GM12878 (cell line): ENCODE results near the gene PIK3R3. TPM values are rescaled to one million over a fixed set of nuclear protein-coding genes. Genes with fewer than 3 reads are reported as not detected.

Source experiments
- ATAC-seq: fragments of 200-7000 bp; cut with Tn5 transposase; 3 replicates; pipeline ENCODE4 v1.9.1; 2020; ENCODE audit warnings: mild to moderate bottlenecking, moderate library complexity
- BruUV-seq: library from RNA; stranded (reverse); fragments of 400-500 nt; replicated peaks from 2 replicates; lab custom pipeline; 2021; lab: Mats Ljungman, UMichigan
- CTCF ChIA-PET: fragments of 300-600 bp; sonication (Branson Sonifier 250); formaldehyde crosslinking; extraction: SDS; loops from one replicate; lab custom pipeline; 2021; ENCODE audit warnings: inconsistent platforms; lab: Yijun Ruan, JAX
- POLR2A ChIA-PET: fragments of 350-600 bp; formaldehyde crosslinking; extraction: SDS; loops from one replicate; lab custom pipeline; 2021; ENCODE audit warnings: inconsistent platforms; lab: Charles Lee
- RAD21 ChIA-PET: fragments of 300-600 bp; sonication (Branson Sonifier 250); formaldehyde crosslinking; loops from one replicate; lab custom pipeline; 2023; ENCODE audit warnings: antibody characterized with exemption; ENCODE audit not compliant: unreplicated experiment; lab: Charles Lee
- SMC1A ChIA-PET: fragments of 300-600 bp; sonication (Branson Sonifier 250); formaldehyde crosslinking; loops from one replicate; lab custom pipeline; 2023; ENCODE audit not compliant: unreplicated experiment, uncharacterized antibody; lab: Charles Lee
- DNase-seq: peaks from one replicate; pipeline ENCODE4 v3.0.0-alpha.2; 2011; ENCODE audit warnings: low read depth, low spot score
- FAIRE-seq: peaks from 3 replicates; lab custom pipeline; 2011; peaks lifted over from hg19 to GRCh38; lab: Jason Lieb, UNC
- H2AFZ ChIP-seq: 2 replicates; pipeline ENCODE4 v1.6.0; 2011; ENCODE audit warnings: low read depth, low read length, control low read depth; ENCODE audit not compliant: control insufficient read depth
- H3K27ac ChIP-seq: 2 replicates; pipeline ENCODE4 v1.5.1; 2011; ENCODE audit warnings: control low read depth; ENCODE audit not compliant: control insufficient read depth, insufficient read depth
- H3K27me3 ChIP-seq, 2 experiments: replicated peaks in 1 of 2; 2 replicates each; pipeline versions ENCODE4 v1.6.0 to v1.6.1; 2011; ENCODE audit warnings: low read length in 1 of 2; ENCODE audit not compliant: control insufficient read depth in 2 of 2, insufficient read depth in 2 of 2
- H3K36me3 ChIP-seq, 2 experiments: 2 replicates each; pipeline ENCODE4 v1.5.1; 2011; ENCODE audit warnings: low read length in 1 of 2; ENCODE audit not compliant: control insufficient read depth in 2 of 2, insufficient read depth in 2 of 2
- H3K4me1 ChIP-seq: 2 replicates; pipeline ENCODE4 v1.6.1; 2011; ENCODE audit warnings: mild to moderate bottlenecking, low read length, moderate library complexity, mixed read lengths; ENCODE audit not compliant: control insufficient read depth, insufficient read depth
- H3K4me2 ChIP-seq: 2 replicates; pipeline ENCODE4 v1.6.0; 2011; ENCODE audit warnings: control low read depth; ENCODE audit not compliant: control insufficient read depth, insufficient read depth
- H3K4me3 ChIP-seq: fragments of 200-600 bp; sonication (generic); 2 replicates; pipeline ENCODE4 v1.5.1; 2016
- H3K79me2 ChIP-seq: 2 replicates; pipeline ENCODE4 v1.6.0; 2011; ENCODE audit warnings: low read length; ENCODE audit not compliant: control insufficient read depth, insufficient read depth
- H3K9ac ChIP-seq: 2 replicates; pipeline ENCODE4 v1.8.0; 2011; ENCODE audit warnings: low read length, control low read depth, mixed read lengths; ENCODE audit not compliant: control insufficient read depth, insufficient read depth
- H3K9me3 ChIP-seq: replicated peaks from 3 replicates; pipeline ENCODE4 v1.5.1; 2011; ENCODE audit warnings: mild to moderate bottlenecking, low read length; ENCODE audit not compliant: control insufficient read depth, insufficient read depth
- H4K20me1 ChIP-seq: 2 replicates; pipeline ENCODE4 v1.6.0; 2011; ENCODE audit not compliant: control insufficient read depth, insufficient read depth
- BACH1 ChIP-seq: fragments of 450-650 bp; IDR thresholded peaks from 2 replicates; pipeline ENCODE4 v1.6.1; 2017; ENCODE audit warnings: mild to moderate bottlenecking, borderline replicate concordance
- BMI1 ChIP-seq: fragments of 450-650 bp; IDR thresholded peaks from 2 replicates; pipeline ENCODE4 v1.6.1; 2016; ENCODE audit warnings: mild to moderate bottlenecking, moderate library complexity, borderline replicate concordance
- DPF2 ChIP-seq: fragments of 450-650 bp; IDR thresholded peaks from 2 replicates; pipeline ENCODE4 v1.6.1; 2017; ENCODE audit warnings: mild to moderate bottlenecking
- E4F1 ChIP-seq: fragments of 450-650 bp; IDR thresholded peaks from 2 replicates; pipeline ENCODE4 v1.6.1; 2018; ENCODE audit warnings: borderline replicate concordance, mild to moderate bottlenecking; ENCODE audit not compliant: partially characterized antibody
- EED ChIP-seq: sonication (generic); IDR thresholded peaks from 2 replicates; pipeline ENCODE4 v1.6.1; 2016; ENCODE audit warnings: antibody characterized with exemption, low read depth
- ETV6 ChIP-seq, 2 experiments: fragments of 450-650 bp in 1 of 2; IDR thresholded peaks in 1 of 2; conservative IDR thresholded peaks in 1 of 2; 2 replicates each; pipeline ENCODE4 v1.6.1; 2014; ENCODE audit warnings: antibody characterized with exemption in 1 of 2, borderline replicate concordance in 1 of 2, low read depth in 1 of 2, mild to moderate bottlenecking in 1 of 2, moderate library complexity in 1 of 2
- EZH2 ChIP-seq: IDR thresholded peaks from 2 replicates; pipeline ENCODE4 v1.6.1; 2012; ENCODE audit warnings: low read depth, mild to moderate bottlenecking, control low read depth, inconsistent platforms, low read length, borderline replicate concordance; ENCODE audit not compliant: control insufficient read depth
- HSF1 ChIP-seq: fragments of 150-350 bp; IDR thresholded peaks from 2 replicates; pipeline ENCODE4 v1.6.1; 2014; ENCODE audit warnings: mild to moderate bottlenecking, low read depth, low read length
- JUND ChIP-seq: IDR thresholded peaks from 2 replicates; pipeline ENCODE4 v1.6.1; 2012; ENCODE audit warnings: low read depth, mild to moderate bottlenecking, low read length, improper control_type of control experiment, moderate library complexity
- NFYA ChIP-seq: IDR thresholded peaks from 2 replicates; pipeline ENCODE4 v1.6.1; 2011; ENCODE audit warnings: low read depth, mild to moderate bottlenecking, low read length, improper control_type of control experiment, borderline replicate concordance
- NR2C1 ChIP-seq: fragments of 450-650 bp; IDR thresholded peaks from 2 replicates; pipeline ENCODE4 v1.6.1; 2017; ENCODE audit warnings: antibody characterized with exemption, mild to moderate bottlenecking, moderate library complexity
- NR2F1 ChIP-seq: fragments of 450-650 bp; conservative IDR thresholded peaks from 2 replicates; pipeline ENCODE4 v1.6.1; 2017; ENCODE audit warnings: mild to moderate bottlenecking
- RBBP5 ChIP-seq: fragments of 200-600 bp; sonication (generic); conservative IDR thresholded peaks from 2 replicates; pipeline ENCODE4 v1.6.1; 2016
- SIN3A ChIP-seq: IDR thresholded peaks from 2 replicates; pipeline ENCODE4 v1.6.1; 2012; ENCODE audit warnings: low read depth, low read length, improper control_type of control experiment
- SIX5 ChIP-seq: IDR thresholded peaks from 2 replicates; pipeline ENCODE4 v1.6.1; 2011; ENCODE audit warnings: mild to moderate bottlenecking, low read depth, low read length, moderate library complexity; ENCODE audit not compliant: severe bottlenecking
- SP1 ChIP-seq: IDR thresholded peaks from one replicate; pipeline ENCODE4 v1.6.1; 2011; ENCODE audit warnings: low read depth, low read length
- SUZ12 ChIP-seq: fragments of 200-600 bp; sonication (generic); IDR thresholded peaks from one replicate; pipeline ENCODE4 v1.6.1; 2018; ENCODE audit warnings: antibody characterized with exemption, mild to moderate bottlenecking; ENCODE audit not compliant: unreplicated experiment
- ZNF24 ChIP-seq: fragments of 450-650 bp; IDR thresholded peaks from 2 replicates; pipeline ENCODE4 v1.6.1; 2017; ENCODE audit warnings: antibody characterized with exemption, mild to moderate bottlenecking
- ZZZ3 ChIP-seq: IDR thresholded peaks from 2 replicates; pipeline ENCODE4 v1.6.1; 2011; ENCODE audit warnings: low read depth; ENCODE audit not compliant: control insufficient read depth, insufficient read length
- WGBS: methylation state at CpG from one replicate; pipeline ENCODE4 v1.1.6; 2016; ENCODE audit warnings: low lambda C conversion rate; ENCODE audit not compliant: insufficient replicate concordance, insufficient coverage; ENCODE audit errors: missing lambda C conversion rate; 5-methylcytosine and 5-hydroxymethylcytosine counted together
- in situ Hi-C: fragments of 300-500 bp; cut with MboI; formaldehyde crosslinking; loops from 9 replicates; pipeline ENCODE4 v1.14.3; 2018; ENCODE audit warnings: mixed read lengths
- intact Hi-C: fragments of 100-400 bp; cut with micrococcal nuclease; formaldehyde crosslinking; loops from one replicate; pipeline ENCODE4 v1.14.2; 2022; ENCODE audit not compliant: unreplicated experiment
- polyA plus RNA-seq, 11 experiments: library from polyadenylated mRNA; depleted of rRNA in 4 of 11; unstranded in 6 of 11; stranded (reverse) in 5 of 11; fragments of >200 nt; fragmentation: Nextera tagmentation in 4 of 11; fragmentation: Illumina TruSeq in 1 of 11; extraction: Ambion mirVana in 4 of 11; extraction: Trizol in 1 of 11; gene quantifications; 1 replicate in 1 of 11; 2 replicates in 10 of 11; pipeline versions ENCODE4 v1.2.1 to v1.2.3, GENCODE V29; 2011 to 2016; ENCODE audit warnings: inconsistent platforms in 2 of 11, missing spikeins in 2 of 11, low read depth in 1 of 11
- total RNA-seq, 4 experiments: library from RNA; depleted of rRNA in 3 of 4; stranded (reverse); fragments of >200 nt in 3 of 4; fragmentation: Illumina TruSeq in 1 of 4; extraction: Trizol in 1 of 4; gene quantifications; 2 replicates each; pipeline versions ENCODE4 v1.2.1 to v1.2.3, GENCODE V29; 2013 to 2021

Gene PIK3R3
- total and polyA plus RNA-seq, 10 of the 15 experiments (the other 5 are each of a cell fraction or from before 2014, with no cell fraction given) = 4.8 to 27.0 (median 19.8) TPM

GRCh38 chr1:46148318-46148717 lies 15.9 kb upstream of the PIK3R3 start (continued):
- no peak for TF ChIP-seq EED

- ChIA-PET SMC1A (interaction anchor here (0.5 to 1.7 kb wide), 9 partner anchors 10 to 420 kb away, joined by 3 to 6 read pairs (median 3); partner anchors contain the start of gene TSPAN1), POLR2A (interaction anchor here (0.9 kb wide), 1 partner anchor 22 kb away, joined by 3 read pairs; no protein-coding TSS in a partner anchor), CTCF (interaction anchor here (1.0 to 1.5 kb wide), 2 partner anchors 31 to 44 kb away, joined by 3 to 4 read pairs; no protein-coding TSS in a partner anchor), RAD21 (interaction anchor here (0.7 to 1.6 kb wide), 2 partner anchors 21 to 43 kb away, joined by 3 read pairs; no protein-coding TSS in a partner anchor)
- DNase-seq (no peak), ATAC-seq (no peak), FAIRE-seq (no peak)
- no peaks in the 10 kb centered on the region for H3K36me3 ChIP-seq
- no peaks in the 10 kb centered on the region for H3K79me2 ChIP-seq
- in situ Hi-C loops (no loop called here), intact Hi-C loops (loop anchor here (10.0 kb wide), 1 partner anchor 197 kb away; no protein-coding TSS in a partner anchor)
- no peak overlapping the region for H3K9ac ChIP-seq
- H3K27me3 ChIP-seq = no peaks in the 10 kb centered on the region
- no TSS peak for BruUV-seq
- no peak overlapping the region for H3K27ac ChIP-seq
- H3K4me3 ChIP-seq = no peak overlapping the region
- H4K20me1 ChIP-seq = no peaks in the 10 kb centered on the region
- WGBS = 67% methylated on average over 3 of the region's 3 CpGs
- no peaks in the 10 kb centered on the region for H3K9me3 ChIP-seq
- H3K4me2 ChIP-seq = no peak overlapping the region
- no peak overlapping the region for H2AFZ ChIP-seq
- H3K4me1 ChIP-seq = peaks cover 16% of the 10 kb centered on the region
- TF ChIP-seq NR2F1 (no peak), ETV6 (conservative IDR thresholded peaks at IDR 0.05 in 1 of 2, IDR thresholded peaks at IDR 0.05 in 1 of 2; ENCODE audit: borderline replicate concordance in 1 of 2, low read depth in 1 of 2) (no peak), NFYA (no peak), DPF2 (no peak), NR2C1 (no peak), E4F1 (no peak), RBBP5 (no peak), SIN3A (no peak), EZH2 (no peak), SIX5 (no peak), BMI1 (no peak), SP1 (no peak), SUZ12 (no peak), BACH1 (no peak), HSF1 (no peak), ZZZ3 (no peak), JUND (no peak), ZNF24 (no peak)
These were observed 5.5 kb upstream of the PIK3R3 start for GRCh38 chr1:46137916-46138315.
